H1 (cell line): ENCODE data around the gene TSPAN9.

Source experiments
- ATF3 ChIP-seq: IDR thresholded peaks from 2 replicates; pipeline ENCODE4 v1.6.1; 2011; ENCODE audit warnings: low read depth, mild to moderate bottlenecking, low read length; ENCODE audit not compliant: insufficient read depth
- CTCF ChIP-seq, 3 experiments: IDR thresholded peaks; 1 replicate in 2 of 3; 2 replicates in 1 of 3; pipeline versions ENCODE4 v1.5.1 to v1.6.1; 2011; ENCODE audit warnings: low read length in 3 of 3, mild to moderate bottlenecking in 3 of 3, inconsistent platforms in 2 of 3, low read depth in 1 of 3, moderate library complexity in 1 of 3; ENCODE audit not compliant: insufficient read depth in 1 of 3; ENCODE audit errors: control extremely low read depth in 1 of 3
- POLR2A ChIP-seq, 2 experiments: IDR thresholded peaks; 1 replicate in 1 of 2; 2 replicates in 1 of 2; pipeline ENCODE4 v1.6.1; 2011; ENCODE audit warnings: low read depth in 2 of 2, low read length in 2 of 2, mild to moderate bottlenecking in 2 of 2; ENCODE audit errors: control extremely low read depth in 1 of 2
- RFX5 ChIP-seq: IDR thresholded peaks from 2 replicates; pipeline ENCODE4 v1.6.1; 2011; ENCODE audit warnings: low read depth, low read length, improper control_type of control experiment, borderline replicate concordance
- TCF12 ChIP-seq: IDR thresholded peaks from 2 replicates; pipeline ENCODE4 v1.6.1; 2011; ENCODE audit warnings: low read depth, mild to moderate bottlenecking, low read length
- USF2 ChIP-seq: IDR thresholded peaks from 2 replicates; pipeline ENCODE4 v1.6.1; 2011; ENCODE audit warnings: low read length, improper control_type of control experiment

GRCh38 chr12:3305904-3306619 is 228.9 kb downstream of the TSPAN9 start:
- no peak for TF ChIP-seq CTCF (IDR thresholded peaks at IDR 0.05; ENCODE audit: control extremely low read depth in 1 of 3, insufficient read depth in 1 of 3, low read depth in 1 of 3, low read length in 3 of 3)
- TF ChIP-seq ATF3, result no peak
- TF ChIP-seq POLR2A (IDR thresholded peaks at IDR 0.05; ENCODE audit: control extremely low read depth in 1 of 2, low read depth in 2 of 2, low read length in 2 of 2), result no peak
- TF ChIP-seq RFX5, result no peak
- no peak for TF ChIP-seq TCF12
- TF ChIP-seq USF2, result no peak
